GM12878 (cell line): ENCODE results near the gene IQCK. TPM values are rescaled to one million over a fixed set of nuclear protein-coding genes. Genes with fewer than 3 reads are reported as not detected.

Experiments used
- ATAC-seq: fragments of 200-7000 bp; cut with Tn5 transposase; 3 replicates; pipeline ENCODE4 v1.9.1; 2020; ENCODE audit warnings: mild to moderate bottlenecking, moderate library complexity
- BruUV-seq: library from RNA; stranded (reverse); fragments of 400-500 nt; replicated peaks from 2 replicates; lab custom pipeline; 2021; lab: Mats Ljungman, UMichigan
- CTCF ChIA-PET: fragments of 300-600 bp; sonication (Branson Sonifier 250); formaldehyde crosslinking; extraction: SDS; loops from one replicate; lab custom pipeline; 2021; ENCODE audit warnings: inconsistent platforms; lab: Yijun Ruan, JAX
- POLR2A ChIA-PET: fragments of 350-600 bp; formaldehyde crosslinking; extraction: SDS; loops from one replicate; lab custom pipeline; 2021; ENCODE audit warnings: inconsistent platforms; lab: Charles Lee
- RAD21 ChIA-PET: fragments of 300-600 bp; sonication (Branson Sonifier 250); formaldehyde crosslinking; loops from one replicate; lab custom pipeline; 2023; ENCODE audit warnings: antibody characterized with exemption; ENCODE audit not compliant: unreplicated experiment; lab: Charles Lee
- SMC1A ChIA-PET: fragments of 300-600 bp; sonication (Branson Sonifier 250); formaldehyde crosslinking; loops from one replicate; lab custom pipeline; 2023; ENCODE audit not compliant: unreplicated experiment, uncharacterized antibody; lab: Charles Lee
- DNase-seq: peaks from one replicate; pipeline ENCODE4 v3.0.0-alpha.2; 2011; ENCODE audit warnings: low read depth, low spot score
- FAIRE-seq: peaks from 3 replicates; lab custom pipeline; 2011; peaks lifted over from hg19 to GRCh38; lab: Jason Lieb, UNC
- H2AFZ ChIP-seq: 2 replicates; pipeline ENCODE4 v1.6.0; 2011; ENCODE audit warnings: low read depth, low read length, control low read depth; ENCODE audit not compliant: control insufficient read depth
- H3K27ac ChIP-seq: 2 replicates; pipeline ENCODE4 v1.5.1; 2011; ENCODE audit warnings: control low read depth; ENCODE audit not compliant: control insufficient read depth, insufficient read depth
- H3K27me3 ChIP-seq, 2 experiments: replicated peaks in 1 of 2; 2 replicates each; pipeline versions ENCODE4 v1.6.0 to v1.6.1; 2011; ENCODE audit warnings: low read length in 1 of 2; ENCODE audit not compliant: control insufficient read depth in 2 of 2, insufficient read depth in 2 of 2
- H3K36me3 ChIP-seq, 2 experiments: 2 replicates each; pipeline ENCODE4 v1.5.1; 2011; ENCODE audit warnings: low read length in 1 of 2; ENCODE audit not compliant: control insufficient read depth in 2 of 2, insufficient read depth in 2 of 2
- H3K4me1 ChIP-seq: 2 replicates; pipeline ENCODE4 v1.6.1; 2011; ENCODE audit warnings: mild to moderate bottlenecking, low read length, moderate library complexity, mixed read lengths; ENCODE audit not compliant: control insufficient read depth, insufficient read depth
- H3K4me2 ChIP-seq: 2 replicates; pipeline ENCODE4 v1.6.0; 2011; ENCODE audit warnings: control low read depth; ENCODE audit not compliant: control insufficient read depth, insufficient read depth
- H3K4me3 ChIP-seq: fragments of 200-600 bp; sonication (generic); 2 replicates; pipeline ENCODE4 v1.5.1; 2016
- H3K79me2 ChIP-seq: 2 replicates; pipeline ENCODE4 v1.6.0; 2011; ENCODE audit warnings: low read length; ENCODE audit not compliant: control insufficient read depth, insufficient read depth
- H3K9ac ChIP-seq: 2 replicates; pipeline ENCODE4 v1.8.0; 2011; ENCODE audit warnings: low read length, control low read depth, mixed read lengths; ENCODE audit not compliant: control insufficient read depth, insufficient read depth
- H3K9me3 ChIP-seq: replicated peaks from 3 replicates; pipeline ENCODE4 v1.5.1; 2011; ENCODE audit warnings: mild to moderate bottlenecking, low read length; ENCODE audit not compliant: control insufficient read depth, insufficient read depth
- H4K20me1 ChIP-seq: 2 replicates; pipeline ENCODE4 v1.6.0; 2011; ENCODE audit not compliant: control insufficient read depth, insufficient read depth
- CHD2 ChIP-seq: IDR thresholded peaks from 2 replicates; pipeline ENCODE4 v1.6.1; 2011; ENCODE audit warnings: low read depth, low read length, improper control_type of control experiment, borderline replicate concordance
- CREB1 ChIP-seq: IDR thresholded peaks from 2 replicates; pipeline ENCODE4 v1.6.1; 2012; ENCODE audit warnings: low read depth, mild to moderate bottlenecking, inconsistent platforms
- HDAC2 ChIP-seq: fragments of 200-600 bp; sonication (generic); IDR thresholded peaks from 2 replicates; pipeline ENCODE4 v1.6.1; 2017
- HDGF ChIP-seq: fragments of 450-650 bp; IDR thresholded peaks from 2 replicates; pipeline ENCODE4 v1.6.1; 2016; ENCODE audit warnings: antibody characterized with exemption
- JUNB ChIP-seq: IDR thresholded peaks from 2 replicates; pipeline ENCODE4 v1.6.1; 2016; ENCODE audit warnings: antibody characterized with exemption, mild to moderate bottlenecking
- LARP7 ChIP-seq: fragments of 450-650 bp; IDR thresholded peaks from 2 replicates; pipeline ENCODE4 v1.6.1; 2017; ENCODE audit warnings: mild to moderate bottlenecking
- MLLT1 ChIP-seq: fragments of 450-650 bp; IDR thresholded peaks from 2 replicates; pipeline ENCODE4 v1.6.1; 2016; ENCODE audit warnings: mild to moderate bottlenecking
- MTA2 ChIP-seq: fragments of 450-650 bp; IDR thresholded peaks from 2 replicates; pipeline ENCODE4 v1.6.1; 2016; ENCODE audit warnings: low read depth, mild to moderate bottlenecking, moderate library complexity
- POU2F2 ChIP-seq: IDR thresholded peaks from 3 replicates; pipeline ENCODE4 v1.6.1; 2011; ENCODE audit warnings: low read depth, mild to moderate bottlenecking, low read length, borderline replicate concordance
- RCOR1 ChIP-seq: conservative IDR thresholded peaks from 2 replicates; pipeline ENCODE4 v1.6.1; 2012; ENCODE audit warnings: low read depth, low read length, improper control_type of control experiment
- SPI1 ChIP-seq: IDR thresholded peaks from 2 replicates; pipeline ENCODE4 v1.6.1; 2011; ENCODE audit warnings: low read depth, mild to moderate bottlenecking, low read length, moderate library complexity, borderline replicate concordance; ENCODE audit not compliant: insufficient read depth
- STAT3 ChIP-seq: IDR thresholded peaks from 2 replicates; pipeline ENCODE4 v1.6.1; 2011; ENCODE audit warnings: low read depth, low read length, improper control_type of control experiment
- WGBS: methylation state at CpG from one replicate; pipeline ENCODE4 v1.1.6; 2016; ENCODE audit warnings: low lambda C conversion rate; ENCODE audit not compliant: insufficient replicate concordance, insufficient coverage; ENCODE audit errors: missing lambda C conversion rate; 5-methylcytosine and 5-hydroxymethylcytosine counted together
- in situ Hi-C: fragments of 300-500 bp; cut with MboI; formaldehyde crosslinking; loops from 9 replicates; pipeline ENCODE4 v1.14.3; 2018; ENCODE audit warnings: mixed read lengths
- intact Hi-C: fragments of 100-400 bp; cut with micrococcal nuclease; formaldehyde crosslinking; loops from one replicate; pipeline ENCODE4 v1.14.2; 2022; ENCODE audit not compliant: unreplicated experiment
- polyA plus RNA-seq, 11 experiments: library from polyadenylated mRNA; depleted of rRNA in 4 of 11; unstranded in 6 of 11; stranded (reverse) in 5 of 11; fragments of >200 nt; fragmentation: Nextera tagmentation in 4 of 11; fragmentation: Illumina TruSeq in 1 of 11; extraction: Ambion mirVana in 4 of 11; extraction: Trizol in 1 of 11; gene quantifications; 1 replicate in 1 of 11; 2 replicates in 10 of 11; pipeline versions ENCODE4 v1.2.1 to v1.2.3, GENCODE V29; 2011 to 2016; ENCODE audit warnings: inconsistent platforms in 2 of 11, missing spikeins in 2 of 11, low read depth in 1 of 11
- total RNA-seq, 4 experiments: library from RNA; depleted of rRNA in 3 of 4; stranded (reverse); fragments of >200 nt in 3 of 4; fragmentation: Illumina TruSeq in 1 of 4; extraction: Trizol in 1 of 4; gene quantifications; 2 replicates each; pipeline versions ENCODE4 v1.2.1 to v1.2.3, GENCODE V29; 2013 to 2021
- TF ChIP-seq, protein P1 (sequence below): fragments of 450-650 bp; IDR thresholded peaks from 2 replicates; pipeline ENCODE4 v1.6.1; 2017; ENCODE audit warnings: mild to moderate bottlenecking, moderate library complexity

Gene IQCK
- total and polyA plus RNA-seq, 10 of the 15 experiments (the other 5 are each of a cell fraction or from before 2014, with no cell fraction given) = 1.0 to 4.2 (median 2.4) TPM

DNA sequence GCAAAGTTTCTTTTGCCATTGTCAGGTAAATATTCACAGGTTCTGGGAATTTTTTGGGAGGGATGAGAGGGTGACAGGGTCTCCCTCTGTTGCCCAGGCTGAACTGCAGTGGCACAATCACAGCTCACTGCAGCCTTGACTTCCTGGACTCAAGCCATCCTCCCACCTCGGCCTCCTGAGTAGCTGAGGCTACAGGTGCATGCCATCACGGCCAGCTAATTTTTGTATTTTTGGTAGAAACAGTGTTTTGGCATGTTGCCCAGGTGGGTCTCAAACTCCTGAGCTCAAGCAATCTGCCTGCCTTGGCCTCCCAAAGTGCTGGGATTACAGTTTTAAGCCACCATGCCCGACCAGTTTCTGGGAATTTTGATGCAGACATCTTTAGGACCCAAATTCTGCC lies 53.0 kb downstream of the IQCK start:
- H3K4me3 ChIP-seq = no peak overlapping the region
- H3K79me2 ChIP-seq = no peaks in the 10 kb centered on the region
- H3K27me3 ChIP-seq = no peaks in the 10 kb centered on the region
- no TSS peak for BruUV-seq
- no peak overlapping the region for H3K9ac ChIP-seq
- CTCF ChIA-PET = no interaction called here
- in situ Hi-C loops = no loop called here
- no peak overlapping the region for H3K4me2 ChIP-seq
- no peak for ATAC-seq
- POLR2A ChIA-PET = interaction anchor here (1.2 kb wide), 1 partner anchor 25 kb away, joined by 6 read pairs; no protein-coding TSS in a partner anchor
- no peak for FAIRE-seq
- SMC1A ChIA-PET = interaction anchor here (0.5 kb wide), 1 partner anchor 1571 kb away, joined by 3 read pairs; no protein-coding TSS in a partner anchor
- no peak overlapping the region for H3K27ac ChIP-seq
- H2AFZ ChIP-seq = no peak overlapping the region
- no peaks in the 10 kb centered on the region for H3K4me1 ChIP-seq
- DNase-seq = no peak
- no peaks in the 10 kb centered on the region for H3K36me3 ChIP-seq
- H3K9me3 ChIP-seq = no peaks in the 10 kb centered on the region; the same call in 2 of the 3 replicates
- no peaks in the 10 kb centered on the region for H4K20me1 ChIP-seq
- intact Hi-C loops = no loop called here
- TF ChIP-seq RCOR1 = no peak
- WGBS = 15% methylated on average over 3 of the region's 3 CpGs
- RAD21 ChIA-PET = no interaction called here

DNA sequence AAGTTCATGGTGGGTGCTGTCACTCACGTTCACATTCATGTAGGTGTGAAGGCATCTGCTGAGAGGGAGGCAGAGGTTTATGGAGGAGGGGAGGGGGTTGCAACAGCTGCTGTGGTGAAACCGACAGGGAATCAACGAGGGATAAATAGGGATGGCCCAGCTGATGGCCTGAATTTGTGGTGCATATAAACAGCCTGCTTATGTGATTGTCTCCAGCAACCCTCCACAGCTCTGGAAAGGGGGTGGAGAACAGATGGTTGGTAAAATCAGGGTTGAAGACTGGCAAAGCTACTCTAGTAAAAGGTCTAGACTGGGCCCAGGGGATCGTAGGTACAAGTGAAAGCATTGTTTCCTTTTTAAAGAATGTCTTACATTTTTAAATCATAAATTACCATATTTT lies 53.7 kb downstream of the IQCK start:
- 0 out of 2 replicates have a peak, but pooled peaks cover 5% of the 10 kb centered on the region for H3K4me1 ChIP-seq
- H3K27me3 ChIP-seq = no peaks in the 10 kb centered on the region
- BruUV-seq = no TSS peak
- H3K27ac ChIP-seq = no peak overlapping the region
- ChIA-PET CTCF (interaction anchor here (0.5 kb wide), 1 partner anchor 188 kb away, joined by 4 read pairs; no protein-coding TSS in a partner anchor), POLR2A (no interaction called here), RAD21 (no interaction called here), SMC1A (interaction anchor here (0.5 kb wide), 1 partner anchor 1570 kb away, joined by 3 read pairs; no protein-coding TSS in a partner anchor)
- no peak for DNase-seq
- WGBS = 18% methylated on average over 2 of the region's 4 CpGs
- H2AFZ ChIP-seq = no peak overlapping the region
- H3K9ac ChIP-seq = no peak overlapping the region
- H3K79me2 ChIP-seq = no peaks in the 10 kb centered on the region
- H3K36me3 ChIP-seq = no peaks in the 10 kb centered on the region
- ATAC-seq = no peak
- no peak overlapping the region for H3K4me2 ChIP-seq
- intact Hi-C loops (no loop called here), in situ Hi-C loops (no loop called here)
- no peaks in the 10 kb centered on the region; the same call in 2 of the 3 replicates for H3K9me3 ChIP-seq
- H4K20me1 ChIP-seq = no peaks in the 10 kb centered on the region
- no peak overlapping the region for H3K4me3 ChIP-seq
- FAIRE-seq = no peak
- TF ChIP-seq MLLT1 (no peak), CREB1 (no peak), STAT3 (no peak), POU2F2 (no peak), MTA2 (no peak), SPI1 (no peak), HDAC2 (no peak), HDGF (no peak), LARP7 (no peak), CHD2 (no peak), JUNB (no peak)
- TF ChIP-seq, protein P1, sequence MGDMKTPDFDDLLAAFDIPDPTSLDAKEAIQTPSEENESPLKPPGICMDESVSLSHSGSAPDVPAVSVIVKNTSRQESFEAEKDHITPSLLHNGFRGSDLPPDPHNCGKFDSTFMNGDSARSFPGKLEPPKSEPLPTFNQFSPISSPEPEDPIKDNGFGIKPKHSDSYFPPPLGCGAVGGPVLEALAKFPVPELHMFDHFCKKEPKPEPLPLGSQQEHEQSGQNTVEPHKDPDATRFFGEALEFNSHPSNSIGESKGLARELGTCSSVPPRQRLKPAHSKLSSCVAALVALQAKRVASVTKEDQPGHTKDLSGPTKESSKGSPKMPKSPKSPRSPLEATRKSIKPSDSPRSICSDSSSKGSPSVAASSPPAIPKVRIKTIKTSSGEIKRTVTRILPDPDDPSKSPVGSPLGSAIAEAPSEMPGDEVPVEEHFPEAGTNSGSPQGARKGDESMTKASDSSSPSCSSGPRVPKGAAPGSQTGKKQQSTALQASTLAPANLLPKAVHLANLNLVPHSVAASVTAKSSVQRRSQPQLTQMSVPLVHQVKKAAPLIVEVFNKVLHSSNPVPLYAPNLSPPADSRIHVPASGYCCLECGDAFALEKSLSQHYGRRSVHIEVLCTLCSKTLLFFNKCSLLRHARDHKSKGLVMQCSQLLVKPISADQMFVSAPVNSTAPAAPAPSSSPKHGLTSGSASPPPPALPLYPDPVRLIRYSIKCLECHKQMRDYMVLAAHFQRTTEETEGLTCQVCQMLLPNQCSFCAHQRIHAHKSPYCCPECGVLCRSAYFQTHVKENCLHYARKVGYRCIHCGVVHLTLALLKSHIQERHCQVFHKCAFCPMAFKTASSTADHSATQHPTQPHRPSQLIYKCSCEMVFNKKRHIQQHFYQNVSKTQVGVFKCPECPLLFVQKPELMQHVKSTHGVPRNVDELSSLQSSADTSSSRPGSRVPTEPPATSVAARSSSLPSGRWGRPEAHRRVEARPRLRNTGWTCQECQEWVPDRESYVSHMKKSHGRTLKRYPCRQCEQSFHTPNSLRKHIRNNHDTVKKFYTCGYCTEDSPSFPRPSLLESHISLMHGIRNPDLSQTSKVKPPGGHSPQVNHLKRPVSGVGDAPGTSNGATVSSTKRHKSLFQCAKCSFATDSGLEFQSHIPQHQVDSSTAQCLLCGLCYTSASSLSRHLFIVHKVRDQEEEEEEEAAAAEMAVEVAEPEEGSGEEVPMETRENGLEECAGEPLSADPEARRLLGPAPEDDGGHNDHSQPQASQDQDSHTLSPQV = no peak
